Measurements from ENCODE around the gene NFE2L3. TPM values are rescaled to one million over a fixed set of nuclear protein-coding genes. Genes with fewer than 3 reads are reported as not detected.

NFE2L3 gene
- 10.6 TPM for total RNA-seq

GRCh38 chr7:26151953-26152781 is at the start of gene NFE2L3:
Gene NFE2L3, plus strand, starts transcription at chr7:26152198. Its CDS starts 301 bp downstream, at chr7:26152499.

GRCh38 chr7:26200444-26201246 is 48.6 kb downstream of the NFE2L3 start, which contains the start of gene HNRNPA2B1:
Gene HNRNPA2B1, minus strand, starts transcription at chr7:26200746. Its CDS starts 169 bp downstream, at chr7:26200577.

GRCh38 chr7:26201247-26202018 is 49.4 kb downstream of the NFE2L3 start, which contains the start of gene CBX3:
Gene CBX3, plus strand, starts transcription at chr7:26201745. Its CDS starts 1,254 bp downstream, at chr7:26202999.

Other genes with a start within 250 kb of the NFE2L3 start
- 200 TPM for gene HNRNPA2B1, start 48.5 kb downstream of the NFE2L3 start, total RNA-seq
- gene CBX3, start 49.5 kb downstream of the NFE2L3 start, total RNA-seq, result 136 TPM
- 103 TPM for gene SNX10, start 139.7 kb downstream of the NFE2L3 start, total RNA-seq

All from diencephalon (tissue), 1 donor.